ENCODE results near the gene CDH13.

CDH13 gene

DNA sequence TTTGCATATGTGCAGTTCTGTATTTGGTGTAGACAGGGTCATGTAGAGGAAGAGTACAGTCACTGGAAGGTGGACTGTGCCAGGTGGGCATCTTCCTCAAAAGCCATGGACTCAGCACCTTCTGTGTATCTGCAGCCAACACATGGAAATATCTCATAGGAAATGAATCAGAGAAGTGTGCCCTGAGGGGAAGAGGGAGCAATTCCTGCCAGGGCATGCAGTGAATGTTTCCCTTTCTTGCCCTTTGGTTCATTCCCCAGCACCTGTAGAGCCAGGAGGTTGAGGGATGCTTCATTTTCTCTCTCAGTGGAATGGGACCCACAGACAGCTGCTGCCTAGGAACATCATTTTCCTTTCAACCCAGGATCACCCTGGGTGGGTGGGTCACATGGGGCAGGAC, 1034.9 kb downstream of the CDH13 start:
- Histone ChIP-seq H3K36me3 (ENCODE audit: insufficient read depth, low read length) (no peaks in the 10 kb centered on the region), H3K4me2 (ENCODE audit: low read length) (no peak overlapping the region), H3K9ac (ENCODE audit: low read depth, low read length) (no peak overlapping the region), H3K4me1 (ENCODE audit: control insufficient read depth, insufficient read depth, low read length) (no peaks in the 10 kb centered on the region), H3K4me3 (ENCODE audit: low read length) (no peak overlapping the region), H3K9me3 (replicated peaks; ENCODE audit: low read length) (no peaks in the 10 kb centered on the region), H3K27me3 (ENCODE audit: control insufficient read depth, insufficient read depth, low read length) (no peaks in the 10 kb centered on the region)

DNA sequence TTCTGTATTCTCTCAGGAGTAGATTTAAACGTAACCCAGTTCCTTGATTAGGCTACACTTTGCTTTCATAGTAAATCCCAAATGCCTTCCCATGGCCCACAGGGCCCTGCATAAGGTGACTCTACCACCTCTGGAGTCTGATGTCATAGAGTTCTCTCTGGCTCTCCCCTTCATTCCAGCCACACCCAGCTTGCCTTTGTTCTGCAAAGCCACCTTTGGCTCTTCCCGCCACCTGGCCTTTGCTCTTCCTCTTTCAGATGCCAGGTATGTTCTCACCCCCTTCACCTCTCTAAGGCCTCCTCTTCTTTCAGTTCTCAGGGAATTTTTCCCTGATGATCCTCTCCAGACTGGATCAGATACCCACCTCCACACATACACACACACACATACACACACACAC, 1039.7 kb downstream of the CDH13 start:
- Histone ChIP-seq H3K36me3 (ENCODE audit: insufficient read depth, low read length) (no peaks in the 10 kb centered on the region), H3K4me1 (ENCODE audit: control insufficient read depth, insufficient read depth, low read length) (no peaks in the 10 kb centered on the region), H3K27me3 (ENCODE audit: control insufficient read depth, insufficient read depth, low read length) (no peaks in the 10 kb centered on the region), H3K9me3 (replicated peaks; ENCODE audit: low read length) (no peaks in the 10 kb centered on the region), H3K4me2 (ENCODE audit: low read length) (no peak overlapping the region), H3K9ac (ENCODE audit: low read depth, low read length) (no peak overlapping the region), H3K4me3 (ENCODE audit: low read length) (no peak overlapping the region)

DNA sequence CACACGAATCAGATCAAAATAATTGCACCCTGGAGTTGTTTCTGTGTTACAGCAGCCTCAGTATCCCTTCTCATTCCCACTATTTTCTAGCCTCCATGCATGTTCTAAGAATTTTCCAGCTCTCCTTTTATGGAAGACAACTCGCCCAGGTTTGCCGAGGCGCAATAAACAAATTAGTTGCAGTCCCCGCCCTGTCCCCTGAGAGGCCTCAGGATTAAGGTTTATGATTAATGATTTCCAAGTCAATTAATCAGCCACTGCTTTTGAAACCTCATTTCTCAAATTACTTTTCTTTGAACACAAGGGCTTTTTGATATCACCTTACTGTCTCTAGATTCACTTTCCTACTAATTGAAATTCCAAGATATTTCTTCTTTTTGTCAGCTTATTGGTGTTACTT, 1042.7 kb downstream of the CDH13 start:
- Histone ChIP-seq H3K4me1 (ENCODE audit: control insufficient read depth, insufficient read depth, low read length) (no peaks in the 10 kb centered on the region), H3K36me3 (ENCODE audit: insufficient read depth, low read length) (no peaks in the 10 kb centered on the region), H3K27me3 (ENCODE audit: control insufficient read depth, insufficient read depth, low read length) (no peaks in the 10 kb centered on the region), H3K9me3 (replicated peaks; ENCODE audit: low read length) (no peaks in the 10 kb centered on the region), H3K9ac (ENCODE audit: low read depth, low read length) (no peak overlapping the region), H3K4me3 (ENCODE audit: low read length) (no peak overlapping the region), H3K4me2 (ENCODE audit: low read length) (no peak overlapping the region)

DNA sequence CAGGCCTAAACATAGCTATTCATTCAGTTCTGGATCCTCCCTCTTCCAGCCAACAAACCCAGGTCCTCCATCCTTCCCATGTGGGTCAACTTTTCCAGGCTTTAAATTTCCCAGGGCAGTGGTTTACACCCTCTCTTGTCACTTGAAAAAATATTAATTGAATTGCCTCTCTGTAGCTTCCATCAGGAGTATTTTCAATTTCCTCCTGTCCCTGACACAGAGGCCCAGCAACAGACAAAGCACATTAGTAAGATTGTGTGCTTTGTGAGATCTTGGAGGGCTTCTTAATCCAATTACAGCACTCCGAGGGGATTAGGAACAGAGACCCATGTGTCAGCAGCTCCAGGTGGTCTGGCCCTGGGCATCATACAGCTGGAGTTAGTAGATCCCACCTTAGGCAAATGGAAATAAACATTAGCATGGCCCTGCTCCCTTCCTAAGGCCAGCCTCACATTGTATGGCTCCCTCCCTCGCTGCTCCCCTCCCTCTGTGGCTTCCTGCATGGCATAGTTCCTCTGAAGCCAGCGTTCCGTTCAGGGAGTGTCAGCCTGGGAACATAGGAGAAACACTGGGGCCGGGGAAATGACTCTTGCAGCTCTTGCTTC, 1048.3 kb downstream of the CDH13 start:
- Histone ChIP-seq H3K4me1 (ENCODE audit: control insufficient read depth, insufficient read depth, low read length) (no peaks in the 10 kb centered on the region), H3K36me3 (ENCODE audit: insufficient read depth, low read length) (no peaks in the 10 kb centered on the region), H3K27me3 (ENCODE audit: control insufficient read depth, insufficient read depth, low read length) (no peaks in the 10 kb centered on the region), H3K9ac (ENCODE audit: low read depth, low read length) (no peak overlapping the region), H3K4me3 (ENCODE audit: low read length) (no peak overlapping the region), H3K9me3 (replicated peaks; ENCODE audit: low read length) (no peaks in the 10 kb centered on the region), H3K4me2 (ENCODE audit: low read length) (no peak overlapping the region)

DNA sequence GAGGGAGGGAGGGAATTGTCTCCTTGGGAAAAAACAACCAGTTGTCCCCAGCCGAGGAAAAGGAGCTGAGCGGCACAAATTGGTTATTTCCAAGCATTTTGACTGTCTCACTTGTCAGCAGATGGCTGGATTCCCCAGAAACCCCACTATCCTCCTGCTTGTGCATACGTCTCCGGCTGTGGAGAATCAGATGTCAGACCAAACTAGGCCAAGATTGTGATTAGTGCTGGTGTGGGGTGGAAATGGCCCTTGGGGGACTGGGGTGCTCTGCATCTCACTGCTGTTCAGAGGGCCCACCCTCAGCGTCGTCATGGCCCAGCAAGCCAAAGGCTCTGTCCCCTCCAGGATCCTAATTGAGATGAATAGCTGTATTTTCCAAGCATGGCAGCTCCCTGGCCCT, 1049.3 kb downstream of the CDH13 start:
- Histone ChIP-seq H3K36me3 (ENCODE audit: insufficient read depth, low read length) (no peaks in the 10 kb centered on the region), H3K9me3 (replicated peaks; ENCODE audit: low read length) (no peaks in the 10 kb centered on the region), H3K27me3 (ENCODE audit: control insufficient read depth, insufficient read depth, low read length) (no peaks in the 10 kb centered on the region), H3K4me2 (ENCODE audit: low read length) (no peak overlapping the region), H3K9ac (ENCODE audit: low read depth, low read length) (no peak overlapping the region), H3K4me1 (ENCODE audit: control insufficient read depth, insufficient read depth, low read length) (no peaks in the 10 kb centered on the region), H3K4me3 (ENCODE audit: low read length) (no peak overlapping the region)

DNA sequence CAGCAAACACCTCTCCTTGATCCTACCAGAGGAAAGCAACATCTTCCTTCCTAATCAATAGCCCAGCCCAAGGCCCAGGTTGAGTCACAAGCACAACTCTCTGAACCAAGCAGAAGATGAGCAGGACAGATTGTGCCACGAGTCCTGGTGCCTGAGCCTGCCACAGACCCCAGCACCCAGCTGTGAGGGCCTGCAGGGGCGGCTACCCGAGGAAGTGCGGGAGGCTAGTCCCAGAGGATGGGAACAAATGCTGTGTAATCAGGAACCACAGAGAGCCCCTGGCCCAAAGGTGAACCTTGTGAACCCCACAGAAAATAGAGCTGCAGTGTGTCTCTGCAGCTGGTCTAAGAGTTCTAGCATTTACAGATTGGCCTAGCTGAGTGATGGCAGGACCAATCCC, 1054.2 kb downstream of the CDH13 start:
- no peak overlapping the region for H3K4me2 ChIP-seq (ENCODE audit: low read length)
- H3K9ac ChIP-seq (ENCODE audit: low read depth, low read length): no peak overlapping the region
- no peaks in the 10 kb centered on the region for H3K36me3 ChIP-seq (ENCODE audit: insufficient read depth, low read length)
- no peaks in the 10 kb centered on the region for H3K4me1 ChIP-seq (ENCODE audit: control insufficient read depth, insufficient read depth, low read length)
- no peaks in the 10 kb centered on the region for H3K27me3 ChIP-seq (ENCODE audit: control insufficient read depth, insufficient read depth, low read length)
- no peak overlapping the region for H3K4me3 ChIP-seq (ENCODE audit: low read length)
- H3K9me3 ChIP-seq (replicated peaks; ENCODE audit: low read length): no peaks in the 10 kb centered on the region

DNA sequence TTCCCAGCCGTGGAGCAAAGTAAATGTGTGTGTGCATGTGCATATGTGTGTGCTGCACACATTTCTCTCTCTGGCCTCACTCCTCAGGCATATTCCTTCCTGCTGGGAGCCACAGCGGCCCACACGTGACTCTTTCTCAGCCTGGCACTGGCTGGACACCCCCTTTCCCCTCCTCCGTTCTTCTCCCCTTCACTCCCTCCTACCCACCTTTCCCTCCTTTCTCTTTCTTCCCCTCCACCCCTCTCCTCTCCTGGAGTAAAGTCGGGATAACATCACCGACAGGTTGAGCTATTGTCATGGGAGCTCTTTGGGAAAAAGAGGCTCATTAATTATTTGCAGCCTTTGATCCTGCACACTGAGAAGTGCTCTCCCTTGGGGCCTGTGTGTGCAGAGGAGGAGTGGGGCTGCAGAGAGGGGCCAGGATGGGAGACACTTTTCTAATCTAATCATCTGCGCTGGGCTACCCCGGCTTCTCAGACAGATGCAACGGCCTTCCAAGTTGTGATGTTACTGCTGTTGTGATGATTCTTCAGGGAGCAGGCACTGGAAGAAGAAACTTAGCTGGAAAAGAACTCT, 1054.7 kb downstream of the CDH13 start:
- H3K9me3 ChIP-seq (replicated peaks; ENCODE audit: low read length): no peaks in the 10 kb centered on the region
- H3K9ac ChIP-seq (ENCODE audit: low read depth, low read length): no peak overlapping the region
- no peaks in the 10 kb centered on the region for H3K36me3 ChIP-seq (ENCODE audit: insufficient read depth, low read length)
- no peaks in the 10 kb centered on the region for H3K27me3 ChIP-seq (ENCODE audit: control insufficient read depth, insufficient read depth, low read length)
- no peak overlapping the region for H3K4me2 ChIP-seq (ENCODE audit: low read length)
- H3K4me3 ChIP-seq (ENCODE audit: low read length): no peak overlapping the region
- no peaks in the 10 kb centered on the region for H3K4me1 ChIP-seq (ENCODE audit: control insufficient read depth, insufficient read depth, low read length)

DNA sequence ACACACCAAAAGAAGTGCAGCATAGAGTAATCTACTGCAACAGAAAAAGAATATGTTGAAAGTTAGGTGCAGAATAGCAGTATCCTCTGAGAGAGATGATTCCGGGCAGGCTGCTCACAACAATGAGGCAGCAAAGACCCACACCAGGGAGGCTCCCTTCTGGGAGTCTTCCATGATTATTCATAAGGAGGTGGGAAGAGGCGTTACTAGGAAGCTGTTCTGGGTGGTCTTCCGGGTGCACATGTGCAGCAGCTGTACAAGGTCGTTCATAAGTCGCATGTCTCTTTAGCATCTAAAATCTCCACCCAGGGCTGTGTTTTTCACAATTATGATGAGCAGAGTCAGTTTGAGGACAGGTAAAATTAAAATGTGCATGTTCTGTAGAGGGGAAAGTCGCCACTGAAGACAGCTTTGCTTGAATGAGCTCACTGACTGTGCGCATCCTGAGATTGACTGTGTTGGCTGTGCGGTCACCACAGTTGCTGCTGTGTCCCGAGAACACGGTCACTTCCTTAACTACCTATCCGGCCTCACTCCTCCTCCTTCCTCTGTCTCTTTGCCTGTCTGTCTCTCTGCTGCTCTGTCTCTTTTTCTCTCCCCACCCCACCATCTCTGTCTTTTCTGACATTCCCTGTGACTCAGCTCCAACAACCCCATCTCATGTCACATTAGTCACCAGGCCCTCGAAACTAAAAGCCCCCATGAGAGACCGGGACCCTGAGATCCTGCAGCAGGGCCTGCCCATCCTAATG, 1055.5 kb downstream of the CDH13 start:
- H3K4me1 ChIP-seq (ENCODE audit: control insufficient read depth, insufficient read depth, low read length): no peaks in the 10 kb centered on the region
- no peak overlapping the region for H3K4me2 ChIP-seq (ENCODE audit: low read length)
- no peaks in the 10 kb centered on the region for H3K36me3 ChIP-seq (ENCODE audit: insufficient read depth, low read length)
- no peaks in the 10 kb centered on the region for H3K9me3 ChIP-seq (replicated peaks; ENCODE audit: low read length)
- no peaks in the 10 kb centered on the region for H3K27me3 ChIP-seq (ENCODE audit: control insufficient read depth, insufficient read depth, low read length)
- no peak overlapping the region for H3K4me3 ChIP-seq (ENCODE audit: low read length)
- no peak overlapping the region for H3K9ac ChIP-seq (ENCODE audit: low read depth, low read length)

DNA sequence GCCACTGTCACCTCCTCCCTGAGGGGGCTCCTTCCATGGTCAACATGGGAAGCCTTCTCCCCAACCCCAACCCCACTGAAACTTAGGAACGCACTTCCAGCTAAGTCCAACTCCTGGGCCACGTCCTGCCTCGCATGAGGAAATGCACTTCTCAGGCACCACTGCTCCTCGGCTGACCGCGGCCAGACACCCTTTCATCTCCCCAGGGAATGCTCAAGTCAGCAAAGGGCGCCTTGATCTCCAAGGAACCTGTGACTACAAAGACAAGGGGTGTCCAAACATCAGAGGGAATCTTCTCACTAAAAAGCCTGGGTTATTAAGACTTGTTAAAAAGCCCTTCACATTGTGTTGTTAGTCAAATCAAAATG, 1056.1 kb downstream of the CDH13 start:
- H3K36me3 ChIP-seq (ENCODE audit: insufficient read depth, low read length): no peaks in the 10 kb centered on the region
- H3K9me3 ChIP-seq (replicated peaks; ENCODE audit: low read length): no peaks in the 10 kb centered on the region
- no peak overlapping the region for H3K9ac ChIP-seq (ENCODE audit: low read depth, low read length)
- H3K4me2 ChIP-seq (ENCODE audit: low read length): no peak overlapping the region
- H3K27me3 ChIP-seq (ENCODE audit: control insufficient read depth, insufficient read depth, low read length): no peaks in the 10 kb centered on the region
- no peaks in the 10 kb centered on the region for H3K4me1 ChIP-seq (ENCODE audit: control insufficient read depth, insufficient read depth, low read length)
- no peak overlapping the region for H3K4me3 ChIP-seq (ENCODE audit: low read length)

DNA sequence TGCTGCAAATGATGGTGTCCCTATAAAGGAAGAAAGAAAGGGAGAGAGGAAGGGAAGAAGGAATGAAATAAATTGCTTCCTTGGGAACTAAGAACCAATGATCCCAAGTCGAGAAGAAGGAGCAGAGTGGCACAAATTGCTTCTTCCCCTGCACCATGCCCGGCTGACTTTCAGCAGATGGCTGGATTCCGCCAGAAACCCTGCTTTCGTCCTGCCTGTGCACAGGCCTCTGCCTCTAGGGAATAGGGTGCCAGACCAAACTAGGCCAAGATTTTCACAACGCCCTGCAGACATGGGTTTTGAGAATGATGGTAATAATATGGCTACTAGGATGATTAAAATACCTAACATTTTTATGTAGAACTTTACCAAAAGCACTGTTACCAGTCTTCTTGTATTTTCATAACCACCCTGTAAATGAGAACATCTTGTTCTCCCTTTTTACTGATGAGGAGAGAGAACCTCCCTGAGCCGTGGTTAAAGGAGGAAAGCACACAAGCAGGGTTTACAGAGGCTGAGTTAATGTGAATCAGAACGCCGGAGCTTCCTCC, 1058.9 kb downstream of the CDH13 start:
- H3K36me3 ChIP-seq (ENCODE audit: insufficient read depth, low read length): no peaks in the 10 kb centered on the region
- H3K4me1 ChIP-seq (ENCODE audit: control insufficient read depth, insufficient read depth, low read length): peaks cover 9% of the 10 kb centered on the region

DNA sequence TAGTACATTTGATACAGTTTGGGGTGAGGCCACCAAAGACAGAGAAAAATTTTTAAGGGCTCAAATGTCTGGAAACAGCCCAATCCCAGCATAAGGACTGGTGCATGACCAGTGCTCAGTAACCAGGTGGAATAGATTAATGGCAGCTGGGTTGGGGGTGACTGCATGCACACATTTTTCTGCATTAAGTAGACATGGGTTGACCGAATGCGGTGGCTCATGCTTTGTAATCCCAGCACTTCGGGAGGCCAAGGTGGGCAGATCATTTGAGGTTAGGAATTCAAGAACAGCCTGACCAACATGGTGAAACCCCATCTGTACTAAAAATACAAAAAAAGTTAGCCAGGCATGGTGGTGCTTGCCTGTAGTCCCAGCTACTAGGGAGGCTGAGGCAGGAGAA, 1060.0 kb downstream of the CDH13 start:
- Histone ChIP-seq H3K27me3 (ENCODE audit: control insufficient read depth, insufficient read depth, low read length) (no peaks in the 10 kb centered on the region), H3K9ac (ENCODE audit: low read depth, low read length) (no peak overlapping the region), H3K36me3 (ENCODE audit: insufficient read depth, low read length) (no peaks in the 10 kb centered on the region), H3K4me3 (ENCODE audit: low read length) (no peak overlapping the region), H3K4me1 (ENCODE audit: control insufficient read depth, insufficient read depth, low read length) (peaks cover 9% of the 10 kb centered on the region), H3K4me2 (ENCODE audit: low read length) (no peak overlapping the region), H3K9me3 (replicated peaks; ENCODE audit: low read length) (no peaks in the 10 kb centered on the region)

More for the DNA sequence above, 1058.9 kb downstream of the CDH13 start:
- no peak overlapping the region for H3K9ac ChIP-seq (ENCODE audit: low read depth, low read length)
- H3K9me3 ChIP-seq (replicated peaks; ENCODE audit: low read length): no peaks in the 10 kb centered on the region
- no peaks in the 10 kb centered on the region for H3K27me3 ChIP-seq (ENCODE audit: control insufficient read depth, insufficient read depth, low read length)
- H3K4me2 ChIP-seq (ENCODE audit: low read length): no peak overlapping the region
- no peak overlapping the region for H3K4me3 ChIP-seq (ENCODE audit: low read length)

Data from skeletal muscle satellite cell (primary cell).